GM21717 (cell line): ENCODE results near the gene MYO15B.
"Not testable (repeated sequence)": the region's sequence is repeated elsewhere in the genome, so short reads cannot be mapped to it uniquely, and the experiment has no call there.

Source experiments
- ATAC-seq: cut with Tn5 transposase; IDR thresholded peaks from one replicate; pipeline ENCODE4 v1.9.1; 2021; ENCODE audit warnings: mild to moderate bottlenecking, moderate library complexity; ENCODE audit not compliant: unreplicated experiment

Gene MYO15B

DNA sequence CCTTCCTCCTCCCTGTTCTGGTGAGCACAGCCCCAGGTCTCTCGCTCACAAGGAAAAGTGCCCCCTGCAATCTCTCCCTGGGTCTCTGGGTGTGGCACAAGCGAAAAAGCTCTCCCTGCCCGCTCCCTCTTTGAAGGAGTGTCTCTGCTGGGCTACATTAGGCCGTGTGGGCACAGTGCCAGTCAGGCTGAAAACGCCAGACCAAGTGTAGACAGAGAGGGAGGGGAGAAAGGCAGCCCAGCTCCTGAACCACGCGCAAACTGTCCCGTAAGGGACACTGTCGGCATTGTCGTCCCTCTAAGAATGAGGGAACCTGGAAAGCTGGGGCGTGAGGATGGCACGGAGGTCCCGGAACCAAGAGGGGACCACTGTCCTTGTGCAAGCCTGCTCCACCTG is 49.5 kb downstream of the MYO15B start:
- ATAC-seq, result no peak

DNA sequence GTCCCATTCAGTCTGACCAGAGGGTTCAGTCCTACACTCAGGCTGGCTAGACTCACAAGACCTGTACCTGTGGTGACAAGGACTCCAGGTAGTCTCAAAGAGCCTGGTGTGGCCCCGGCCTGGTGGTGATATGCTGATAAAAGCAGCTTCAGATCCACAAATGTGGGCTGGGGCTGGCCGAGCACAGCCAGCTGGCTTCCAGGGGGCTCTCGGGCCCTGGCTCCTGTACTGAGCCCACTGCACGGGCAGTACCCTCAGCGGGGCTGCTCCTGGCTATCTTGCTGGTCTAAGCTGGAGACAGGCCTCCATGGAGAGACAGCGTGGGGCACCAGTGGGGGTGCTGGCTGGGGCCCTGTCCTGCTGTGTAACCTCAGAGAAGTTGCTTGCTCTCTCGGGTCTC is 50.0 kb downstream of the MYO15B start:
- no peak for ATAC-seq

DNA sequence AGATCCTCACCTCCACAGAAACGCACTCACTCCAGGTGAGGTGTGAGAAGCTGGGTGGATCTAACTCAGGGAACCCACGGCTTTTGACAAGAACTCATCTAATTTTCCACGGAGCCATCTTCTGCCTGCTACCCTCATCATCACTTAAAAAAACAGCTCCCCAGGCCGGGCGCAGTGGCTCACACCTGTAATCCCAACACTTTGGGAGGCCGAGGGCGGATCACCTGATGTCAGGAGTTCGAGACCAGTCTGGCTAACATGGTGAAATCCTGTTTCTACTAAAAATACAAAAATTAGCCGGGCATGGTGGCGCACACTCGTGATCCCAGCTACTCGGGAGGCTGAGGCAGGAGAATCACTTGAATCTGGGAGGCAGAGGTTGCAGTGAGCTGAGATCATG is 50.4 kb downstream of the MYO15B start:
- ATAC-seq, result not testable (repeated sequence)

DNA sequence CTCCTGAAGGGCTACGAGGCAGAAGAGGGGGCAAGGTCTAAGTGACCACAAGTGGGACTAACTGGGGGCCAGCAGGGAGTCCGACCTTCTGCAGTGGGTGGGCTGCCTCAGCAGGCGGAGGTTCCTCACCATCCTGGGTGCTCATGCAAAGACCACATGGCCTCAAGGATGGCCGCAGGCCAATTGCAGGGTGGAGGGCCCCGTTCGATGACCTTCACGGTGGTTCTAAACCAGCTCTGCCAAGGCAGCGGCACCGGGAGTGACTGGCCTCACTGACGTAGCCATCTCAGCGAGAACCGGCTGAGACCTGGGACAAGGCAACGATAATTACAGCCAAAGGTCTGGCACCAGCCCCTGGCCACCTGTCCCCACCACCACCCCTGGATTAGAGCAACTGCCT is 51.3 kb downstream of the MYO15B start:
- ATAC-seq, result no peak

DNA sequence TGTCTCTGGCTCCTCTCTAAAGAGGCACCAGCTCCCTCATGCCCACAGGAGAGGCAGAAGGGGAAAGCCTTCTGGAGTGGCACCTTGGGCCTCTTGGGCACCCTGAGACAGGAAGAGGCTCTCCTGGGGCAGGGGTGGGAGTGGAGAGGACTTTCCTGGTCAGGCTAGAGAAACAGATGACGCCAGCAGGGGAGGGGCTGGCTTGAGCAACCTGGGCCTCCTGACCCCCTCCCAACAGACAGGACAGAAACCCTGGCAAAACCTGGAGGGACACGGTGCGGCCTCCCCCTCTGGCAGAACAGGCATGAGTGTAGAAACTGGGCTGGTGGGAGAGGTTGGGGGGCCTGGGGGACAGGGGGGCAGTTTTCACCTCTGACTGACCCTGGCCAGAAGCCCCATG is 51.7 kb downstream of the MYO15B start:
- no peak for ATAC-seq

DNA sequence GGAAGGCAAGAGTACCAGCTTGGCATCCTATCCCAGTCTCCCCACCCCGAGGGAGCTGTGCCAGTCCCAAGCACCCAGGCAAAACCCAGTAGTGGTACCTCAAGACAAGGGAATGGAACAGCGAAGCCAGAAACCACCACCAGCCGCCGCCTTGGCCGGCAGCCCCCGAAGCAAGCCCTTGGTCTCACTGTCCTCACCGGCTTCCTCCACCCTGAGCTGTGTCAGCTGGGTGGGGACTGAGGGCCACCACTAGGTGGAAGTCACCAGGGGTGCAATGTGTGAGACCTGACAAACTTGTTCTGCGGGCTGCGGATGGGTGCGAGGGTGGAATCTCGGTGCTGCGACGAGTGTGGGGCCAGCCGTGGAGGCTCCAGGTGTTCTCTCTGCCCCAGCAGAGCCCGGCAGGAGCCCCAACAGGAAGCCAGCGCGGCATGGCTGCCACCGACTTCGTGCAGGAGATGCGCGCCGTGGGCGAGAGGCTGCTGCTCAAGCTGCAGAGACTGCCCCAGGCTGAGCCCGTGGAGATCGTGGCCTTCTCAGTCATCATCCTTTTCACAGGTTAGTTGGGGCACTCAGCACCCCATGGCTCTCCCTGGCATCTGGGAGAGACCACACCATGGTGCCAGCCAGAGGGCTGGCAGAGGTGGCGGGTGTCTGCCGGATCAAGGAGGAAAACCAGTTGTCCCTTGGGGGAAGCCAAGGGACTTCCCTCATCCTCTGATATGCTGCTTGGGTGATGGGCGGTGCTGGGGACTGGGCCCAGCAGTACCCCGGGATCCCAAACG is 52.4 kb downstream of the MYO15B start:
- ATAC-seq, result no peak

DNA sequence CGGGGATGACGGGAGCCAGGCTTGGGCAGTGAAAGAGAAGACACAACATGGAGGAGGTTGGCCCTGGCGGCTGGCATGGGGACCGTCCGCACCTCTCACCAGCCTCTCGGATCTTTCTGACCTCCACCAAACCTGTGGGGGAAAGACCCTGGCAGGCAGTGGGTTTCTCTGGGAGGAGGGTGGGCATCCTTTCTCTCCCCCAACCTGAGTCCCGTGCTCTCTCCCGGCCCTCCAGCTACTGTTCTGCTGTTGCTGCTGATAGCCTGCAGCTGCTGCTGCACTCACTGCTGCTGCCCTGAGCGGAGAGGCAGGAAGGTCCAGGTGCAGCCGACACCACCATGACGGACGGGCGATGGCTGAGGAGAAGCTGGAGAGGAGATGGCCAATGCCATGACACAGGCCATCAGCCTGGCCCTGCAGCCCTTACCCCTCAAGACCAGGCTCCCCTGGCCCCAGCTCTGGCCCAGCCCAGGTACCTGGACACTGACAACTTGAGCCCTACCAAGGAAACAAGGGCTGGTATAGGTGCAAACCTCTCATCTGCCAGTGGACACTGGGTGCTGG is 53.0 kb downstream of the MYO15B start:
- no peak for ATAC-seq

DNA sequence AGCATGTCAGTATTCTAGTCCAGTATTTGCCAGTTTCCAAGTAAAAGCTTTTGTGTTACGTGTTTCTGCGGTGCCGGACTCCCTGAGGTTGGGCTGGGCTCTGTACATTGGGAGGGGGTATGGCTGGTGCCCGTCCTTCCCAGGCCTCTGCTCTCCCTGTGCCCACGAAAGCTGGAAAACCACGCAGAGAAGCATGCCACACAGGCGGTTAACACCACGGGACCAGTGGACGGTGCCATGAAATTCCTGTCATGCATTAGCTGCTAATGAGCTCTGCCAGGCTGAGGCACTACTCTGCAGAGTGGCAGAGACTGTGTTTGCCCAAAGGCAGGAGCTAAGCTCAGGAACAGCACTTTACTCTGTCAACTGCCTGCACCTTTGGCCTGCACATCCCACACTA is 53.7 kb downstream of the MYO15B start:
- no peak for ATAC-seq

DNA sequence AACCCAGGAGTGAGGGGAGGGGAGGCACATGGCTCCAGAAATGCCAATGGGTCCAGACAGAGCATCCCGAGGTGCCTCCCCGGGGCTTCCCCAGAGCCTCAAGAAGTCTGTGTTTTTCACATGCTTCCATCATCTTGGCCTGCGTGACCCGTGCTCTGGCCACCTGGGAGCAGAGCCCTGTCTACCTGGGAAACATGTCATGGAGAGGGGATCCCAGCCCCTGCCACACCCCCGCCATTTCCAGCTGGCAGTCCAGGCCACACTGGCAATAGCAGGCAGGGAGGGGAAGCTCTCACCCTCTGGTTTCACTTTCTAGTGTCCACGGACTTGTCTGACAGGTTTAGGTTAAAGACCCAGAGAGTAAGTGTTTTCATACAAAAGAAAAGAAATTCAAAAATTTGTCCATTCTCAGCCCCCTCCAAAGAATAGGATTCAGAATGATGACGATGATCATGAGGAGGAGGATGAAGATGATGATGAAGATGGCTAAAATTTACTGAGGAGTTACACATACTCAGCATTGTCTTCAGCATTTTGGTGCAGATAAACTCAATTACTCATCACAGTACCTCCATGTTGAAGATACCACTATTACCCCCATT is 54.7 kb downstream of the MYO15B start:
- ATAC-seq, result no peak

DNA sequence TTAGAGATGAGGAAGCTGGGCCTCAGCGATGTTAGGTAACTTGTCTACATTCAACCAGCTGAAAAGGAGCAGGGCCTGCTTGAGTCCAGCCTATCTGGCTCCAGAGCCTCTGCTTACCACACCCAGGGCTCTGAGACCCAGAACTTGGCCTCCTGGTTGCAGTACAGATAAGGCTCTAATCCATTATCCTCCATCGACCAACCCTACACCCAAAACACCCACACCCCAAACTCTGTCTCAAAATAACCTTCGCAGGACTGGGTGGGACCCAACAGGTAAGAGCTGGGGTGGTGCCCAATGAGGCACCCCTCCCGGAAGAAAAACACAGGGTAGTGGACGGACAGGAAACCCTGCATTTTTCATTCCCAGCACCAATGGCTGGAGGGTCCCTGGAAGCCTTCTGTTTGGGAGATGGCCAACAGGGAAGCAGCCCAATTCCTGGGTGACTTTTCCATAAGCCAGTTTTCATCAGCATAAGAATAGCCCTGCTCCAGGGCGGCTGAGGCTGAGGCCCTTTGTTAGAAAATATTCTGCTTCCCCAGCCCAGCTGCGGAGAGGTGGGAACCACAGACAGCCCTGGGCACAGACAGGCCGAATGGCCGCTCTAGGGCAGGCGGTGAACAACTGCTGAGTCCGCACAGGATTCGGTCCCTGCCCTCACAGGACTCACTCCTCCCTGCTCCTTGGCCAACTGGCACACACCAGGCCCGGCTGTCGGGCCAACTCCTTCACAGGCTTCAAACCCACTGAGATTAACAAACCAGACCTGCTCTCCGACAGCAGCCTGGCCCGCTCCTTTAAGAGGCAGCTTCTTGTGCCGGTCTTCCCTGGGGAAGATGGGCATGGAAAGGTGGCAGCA is 55.4 kb downstream of the MYO15B start:
- no peak for ATAC-seq

DNA sequence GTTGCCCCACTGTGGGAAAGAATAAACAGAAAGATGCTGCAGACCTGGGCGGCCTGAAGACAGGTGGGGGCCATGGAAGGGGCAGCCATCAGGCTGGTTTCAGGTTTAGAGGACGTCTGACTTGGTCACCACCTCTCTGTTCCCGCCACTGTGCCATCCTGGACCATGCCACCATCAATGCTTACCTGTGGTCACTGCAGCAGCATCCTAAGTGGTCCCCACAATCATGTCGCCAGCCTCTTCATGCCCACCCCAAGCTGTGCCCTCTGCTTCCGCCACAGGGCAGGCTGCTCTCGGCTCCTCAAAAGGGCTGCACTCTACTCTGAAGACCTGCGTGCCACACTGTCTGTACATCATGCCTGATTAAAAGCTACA is 56.0 kb downstream of the MYO15B start:
- no peak for ATAC-seq

DNA sequence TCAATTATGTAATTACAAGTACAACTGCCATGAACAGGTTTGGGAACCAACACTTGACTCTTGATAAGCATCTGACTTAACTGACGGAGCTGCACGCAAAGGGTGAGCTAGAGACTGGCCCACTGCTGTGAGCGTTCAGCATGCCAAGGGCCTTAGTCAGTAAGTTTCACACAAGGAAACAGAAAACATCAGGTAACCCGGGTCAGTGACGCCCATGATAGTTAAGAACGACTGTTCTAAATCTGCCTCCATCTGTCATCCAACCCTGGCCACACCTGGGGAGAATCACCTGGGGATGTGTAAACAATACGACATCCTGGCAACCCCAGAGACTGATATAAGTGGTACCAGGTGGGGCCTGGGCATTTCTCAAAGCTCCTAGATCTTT is 57.9 kb downstream of the MYO15B start:
- no peak for ATAC-seq

DNA sequence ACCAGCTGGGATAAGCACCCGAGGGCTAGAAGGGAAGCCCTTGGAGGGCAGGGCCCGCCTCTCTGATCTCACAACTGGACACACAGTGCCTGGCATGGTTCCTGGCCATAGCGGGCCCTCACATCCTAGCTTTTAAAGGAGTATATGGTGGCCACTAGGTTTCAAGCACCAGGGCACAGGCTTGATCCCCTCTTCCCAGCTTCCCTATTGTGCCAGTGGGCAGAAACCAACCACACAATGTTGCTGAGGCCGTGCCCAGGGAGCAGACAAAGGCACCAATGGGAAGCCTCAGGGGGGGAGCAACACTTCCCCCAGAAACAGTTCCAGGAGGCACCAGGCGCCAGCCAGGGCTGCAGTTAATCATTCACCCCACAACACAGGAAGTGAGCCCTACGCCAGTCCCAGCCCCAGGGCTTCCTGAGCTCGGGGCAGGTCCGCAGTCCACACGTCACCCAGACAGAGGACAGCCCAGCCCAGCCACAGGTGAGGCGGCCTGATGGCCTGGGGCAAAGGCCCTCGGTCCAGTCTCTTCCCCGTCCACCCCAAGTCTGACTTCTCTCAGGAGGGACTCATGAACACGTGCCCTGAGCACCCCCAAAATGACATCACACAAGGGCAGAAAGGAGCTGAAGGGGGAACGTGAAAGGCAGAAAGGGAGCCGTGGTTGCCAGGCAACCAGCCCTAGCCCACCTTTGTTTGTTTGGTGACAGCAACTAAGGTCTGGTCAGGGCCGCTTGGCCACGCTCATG is 58.5 kb downstream of the MYO15B start:
- ATAC-seq, result no peak

DNA sequence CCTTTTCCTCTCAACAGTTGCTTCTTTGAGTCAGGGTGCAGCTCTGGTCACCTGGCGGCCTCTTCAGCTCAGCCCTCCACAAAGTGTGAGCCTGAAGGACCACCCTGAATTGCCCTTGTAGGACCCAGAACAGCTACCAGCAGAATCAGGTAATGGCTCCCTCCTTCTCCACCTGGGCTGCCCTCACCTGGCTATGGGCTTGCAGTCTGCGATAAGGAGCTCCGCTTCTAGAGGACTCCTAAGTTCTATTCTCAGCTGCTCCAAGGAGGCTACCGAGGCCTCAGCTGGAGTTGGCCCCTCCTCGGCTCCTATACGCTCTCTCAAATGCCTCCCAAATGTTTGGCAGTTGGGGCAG is 59.0 kb downstream of the MYO15B start:
- ATAC-seq, result no peak

DNA sequence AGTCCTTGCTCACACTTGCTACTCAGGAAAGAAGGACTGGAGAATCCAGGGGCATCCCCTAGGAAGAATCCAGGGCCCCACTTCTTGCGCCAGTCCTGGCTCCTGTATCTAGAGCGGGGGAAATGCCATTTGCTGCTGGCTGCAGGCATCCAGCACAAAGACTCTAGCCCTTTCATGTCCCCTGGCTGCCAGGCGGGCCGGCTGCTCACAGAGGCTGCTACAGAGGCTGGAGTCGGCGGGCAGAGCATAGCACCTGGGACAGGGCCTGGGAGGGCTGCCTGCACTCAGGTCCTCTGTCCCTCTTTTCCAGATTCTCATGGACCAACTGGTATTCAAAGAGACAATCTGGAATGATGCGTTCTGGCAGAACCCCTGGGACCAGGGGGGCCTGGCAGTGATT is 59.5 kb downstream of the MYO15B start:
- ATAC-seq, result no peak

DNA sequence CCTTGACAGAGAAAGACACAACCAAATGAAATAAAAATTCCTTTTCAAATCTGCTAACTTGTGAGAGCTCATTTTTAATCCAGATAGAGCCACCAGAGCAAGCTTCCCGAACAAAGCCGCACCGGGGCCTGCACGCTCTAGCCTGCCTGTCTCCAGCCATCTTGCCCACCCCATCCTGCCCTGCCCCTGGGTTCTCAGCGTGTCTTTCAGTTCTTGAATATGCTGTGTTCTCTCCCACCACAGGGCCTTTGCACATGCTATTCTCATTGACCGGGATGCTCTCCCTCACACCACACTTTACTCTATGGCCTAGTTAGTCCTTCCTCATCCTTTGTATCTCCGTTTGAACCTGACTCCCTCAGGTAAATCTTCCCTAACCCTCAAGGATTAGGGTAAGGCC is 60.3 kb downstream of the MYO15B start:
- ATAC-seq, result no peak

DNA sequence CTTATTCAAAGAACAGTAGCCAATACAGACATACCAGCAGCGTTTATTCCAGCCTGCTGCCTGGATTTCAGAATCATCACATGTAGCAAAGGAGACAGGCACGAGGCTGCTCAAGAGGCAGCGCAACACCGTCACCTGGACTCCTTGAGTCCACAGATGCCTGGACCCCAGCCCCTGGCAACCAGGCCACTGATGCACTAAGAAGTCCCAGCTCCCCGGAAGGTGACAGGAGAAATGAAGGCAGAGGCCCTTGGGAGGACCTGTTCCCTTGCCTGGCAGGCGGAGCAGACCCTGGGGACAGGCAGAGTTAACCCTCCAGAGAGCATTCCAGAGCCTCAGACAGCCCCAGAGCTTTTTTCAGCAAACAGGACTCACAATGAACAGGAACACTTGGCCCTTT is 62.1 kb downstream of the MYO15B start:
- no peak for ATAC-seq

DNA sequence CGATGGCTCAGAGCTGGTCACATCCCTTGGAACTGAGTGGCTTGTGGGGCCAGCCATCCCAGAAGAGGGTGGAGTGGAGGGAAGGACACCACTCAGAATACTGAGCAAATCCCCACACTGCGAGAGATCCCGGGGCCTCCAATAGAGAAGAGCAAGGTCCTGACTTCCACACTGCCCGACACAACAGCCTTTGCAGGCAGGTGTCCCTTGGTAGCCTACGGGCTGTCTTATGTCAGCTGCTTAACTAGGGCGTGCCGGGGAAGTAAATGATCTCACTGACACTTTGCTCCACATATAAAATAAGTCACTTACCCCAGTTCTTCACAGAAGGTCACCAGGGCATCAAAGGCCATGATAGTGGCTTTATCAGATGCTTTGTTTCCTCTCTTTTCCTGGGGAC is 63.3 kb downstream of the MYO15B start:
- ATAC-seq, result no peak

DNA sequence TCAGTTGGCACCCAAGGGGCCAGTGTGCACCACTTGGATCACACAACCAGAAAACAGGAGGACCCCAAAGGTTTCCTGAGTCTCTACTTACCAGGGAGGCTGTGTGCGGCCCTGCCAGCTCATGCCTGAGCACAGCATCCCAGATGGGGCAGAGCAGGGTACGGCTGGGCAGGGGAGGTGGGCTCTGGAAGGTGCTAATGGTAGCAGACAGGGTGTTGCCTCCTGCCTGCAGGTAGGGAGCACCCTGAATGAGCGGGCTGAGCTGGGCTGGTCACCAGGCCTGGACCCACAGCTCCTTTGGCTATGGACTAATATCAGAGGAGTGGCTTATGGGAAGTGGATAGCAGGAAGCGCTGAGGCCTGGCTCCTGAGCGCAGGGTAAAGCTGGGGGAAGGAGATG is 64.7 kb downstream of the MYO15B start:
- ATAC-seq, result no peak

DNA sequence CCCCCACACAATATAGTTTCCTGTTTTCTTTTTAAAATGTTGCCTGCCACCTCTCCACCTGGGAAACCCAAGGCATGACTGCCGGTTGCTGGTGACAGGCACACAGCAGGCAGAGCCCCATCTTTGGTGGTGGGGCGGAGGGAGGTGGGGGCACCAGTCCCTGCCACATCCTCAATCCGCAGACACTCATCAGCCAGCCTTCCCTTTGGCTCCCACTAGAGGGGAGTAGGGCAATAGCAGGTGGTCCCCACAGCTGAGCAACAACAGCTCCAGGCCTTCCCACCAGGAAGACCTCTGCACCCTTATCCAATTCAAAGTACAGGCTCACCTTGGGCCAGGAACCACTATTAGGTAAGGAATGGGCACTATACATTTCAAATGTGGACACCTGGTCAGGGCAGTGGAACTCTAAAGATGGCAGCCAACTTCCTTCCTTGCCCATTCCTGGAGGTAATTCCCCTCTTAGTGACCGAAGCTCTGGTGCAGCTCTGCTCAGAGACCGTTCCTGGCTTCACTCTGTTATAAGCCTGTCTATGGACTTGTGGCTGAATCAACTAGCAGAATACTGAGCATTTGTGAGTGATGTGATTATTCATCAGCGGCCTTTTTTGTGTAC is 65.4 kb downstream of the MYO15B start:
- ATAC-seq, result no peak

DNA sequence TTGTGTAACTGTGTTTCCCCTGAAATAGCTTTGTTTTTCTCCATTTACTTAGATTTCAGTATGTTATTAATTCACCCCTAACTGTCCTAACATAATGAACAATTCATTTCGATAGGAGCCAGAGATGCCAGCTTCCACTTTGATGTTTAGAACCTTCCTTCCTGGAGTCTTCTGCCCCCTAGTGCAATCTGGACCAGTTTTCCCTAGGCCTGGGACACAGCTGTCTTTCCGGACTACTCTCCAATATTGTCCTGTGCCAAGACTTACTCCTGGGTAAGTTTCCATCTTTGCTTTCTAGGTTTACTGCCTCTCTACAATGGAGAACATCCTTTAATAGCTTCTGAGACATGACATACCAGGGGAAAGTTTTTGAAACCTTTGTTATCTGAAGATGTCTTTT is 66.6 kb downstream of the MYO15B start:
- ATAC-seq, result no peak
